DND-41 (cell line): ENCODE results near the gene SURF6.

Source experiments
- CTCF ChIP-seq: IDR thresholded peaks from 2 replicates; pipeline ENCODE4 v1.5.1; 2012; ENCODE audit warnings: borderline replicate concordance, low read length, moderate library complexity, mild to moderate bottlenecking; ENCODE audit not compliant: poor library complexity, severe bottlenecking; ENCODE audit errors: extremely low read depth
- EZH2 ChIP-seq: IDR thresholded peaks from 3 replicates; pipeline ENCODE4 v1.6.1; 2012; ENCODE audit warnings: borderline replicate concordance, low read depth, mild to moderate bottlenecking, moderate library complexity, low read length, inconsistent platforms; ENCODE audit not compliant: severe bottlenecking

- TF ChIP-seq EZH2 (no peak), CTCF (no peak)
Measured at GRCh38 chr9:133382507-133383141, 46.6 kb upstream of the SURF6 start.
